Stimulated activated CD8-positive, alpha-beta memory T cell treated with anti-CD3 and anti-CD28 coated beads, Interleukin-2, amount 100 ng/mL, for 1 hour (primary cell): ENCODE data around the gene HAGH.
"Not testable (repeated sequence)": the region's sequence is repeated elsewhere in the genome, so short reads cannot be mapped to it uniquely, and the experiment has no call there.

Experiments used
- DNase-seq, 2 donors: peaks; one replicate each; pipeline ENCODE4 v3.0.0-alpha.2; 2020; ENCODE audit warnings: low read depth in 2 of 2

The HAGH gene

DNA sequence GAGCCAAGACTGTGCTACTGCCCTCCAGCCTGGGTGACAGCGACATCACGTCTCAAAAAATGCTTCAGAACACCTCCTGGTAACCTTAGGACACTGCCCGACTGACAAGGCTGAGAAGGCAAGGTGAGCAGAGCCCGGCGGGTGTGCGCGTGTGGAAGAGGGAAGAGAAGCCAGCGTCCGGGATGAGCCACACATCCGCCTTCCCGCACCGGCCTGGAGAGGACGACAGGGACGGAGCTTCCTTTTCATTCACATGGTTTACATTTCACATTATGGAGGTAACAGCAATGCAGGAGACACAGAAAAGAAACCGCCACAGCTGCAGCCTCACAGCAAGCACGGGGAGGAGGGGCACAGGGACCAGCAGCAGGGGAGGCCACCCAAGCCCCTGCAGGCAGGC is 16.5 kb downstream of the HAGH start:
- no peak for DNase-seq

GRCh38 chr16:1809281-1809801 is 17.3 kb downstream of the HAGH start:
- no peak for DNase-seq

DNA sequence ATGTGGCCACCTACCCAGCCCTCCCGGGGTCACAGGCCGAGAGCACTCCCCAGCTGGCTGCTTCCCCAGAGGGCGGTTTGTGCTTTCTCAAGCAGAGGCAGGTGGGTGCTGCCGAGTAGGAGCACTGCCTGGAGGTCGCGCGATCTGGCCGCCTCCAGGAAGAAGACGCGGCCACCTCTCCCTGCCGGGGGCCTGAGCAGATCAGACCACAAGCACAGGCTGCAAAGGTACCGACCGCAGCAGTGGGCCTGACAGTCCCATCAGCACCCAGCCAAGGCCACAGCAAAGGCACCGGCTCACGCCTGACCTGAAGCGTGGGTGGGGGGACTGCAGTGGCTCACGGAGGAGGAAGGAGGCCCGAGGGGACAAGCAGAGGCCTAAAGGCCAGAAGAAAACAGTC is 17.9 kb downstream of the HAGH start:
- no peak for DNase-seq

DNA sequence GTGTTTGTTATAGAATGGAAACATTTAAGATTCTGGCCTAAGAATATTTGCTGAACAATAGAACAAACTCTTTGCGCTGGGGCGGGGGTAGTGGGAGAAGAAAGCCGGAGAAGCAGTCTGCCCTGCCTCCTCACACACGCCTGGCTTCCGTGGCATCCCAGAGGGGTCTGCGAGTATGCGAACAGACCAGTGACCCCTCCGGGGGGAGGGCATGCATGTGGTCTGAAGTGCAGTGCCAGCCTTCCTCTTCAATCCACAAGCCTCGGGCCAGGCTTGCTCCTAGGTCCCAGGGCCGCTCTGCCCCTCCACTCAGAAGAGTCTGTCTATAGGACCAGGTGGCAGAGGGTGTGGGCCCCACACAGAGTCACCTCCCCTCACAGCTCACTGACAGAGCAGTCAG is 19.0 kb downstream of the HAGH start:
- DNase-seq, result no peak

DNA sequence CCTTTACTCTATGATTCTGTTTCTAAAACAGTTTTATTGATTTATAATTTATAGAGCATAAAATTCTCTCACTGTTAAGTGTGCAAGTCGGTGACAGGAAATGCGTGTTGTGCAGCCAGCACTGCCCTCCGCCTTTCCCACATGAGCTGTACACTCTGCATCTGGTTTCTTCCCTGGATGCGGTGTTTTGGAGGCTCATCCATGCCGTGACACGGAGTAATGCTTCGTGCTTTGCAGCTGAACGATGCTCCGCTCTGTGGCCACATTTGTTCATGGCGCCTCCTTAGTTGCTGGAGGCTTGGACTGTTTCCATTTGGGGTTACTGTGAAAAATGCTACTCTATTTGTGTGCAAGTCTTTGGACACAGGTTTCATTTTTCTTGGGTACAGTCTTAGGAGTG is 25.9 kb downstream of the HAGH start:
- no peak for DNase-seq

GRCh38 chr16:1799263-1799662 is 27.4 kb downstream of the HAGH start:
- not testable (repeated sequence) for DNase-seq

DNA sequence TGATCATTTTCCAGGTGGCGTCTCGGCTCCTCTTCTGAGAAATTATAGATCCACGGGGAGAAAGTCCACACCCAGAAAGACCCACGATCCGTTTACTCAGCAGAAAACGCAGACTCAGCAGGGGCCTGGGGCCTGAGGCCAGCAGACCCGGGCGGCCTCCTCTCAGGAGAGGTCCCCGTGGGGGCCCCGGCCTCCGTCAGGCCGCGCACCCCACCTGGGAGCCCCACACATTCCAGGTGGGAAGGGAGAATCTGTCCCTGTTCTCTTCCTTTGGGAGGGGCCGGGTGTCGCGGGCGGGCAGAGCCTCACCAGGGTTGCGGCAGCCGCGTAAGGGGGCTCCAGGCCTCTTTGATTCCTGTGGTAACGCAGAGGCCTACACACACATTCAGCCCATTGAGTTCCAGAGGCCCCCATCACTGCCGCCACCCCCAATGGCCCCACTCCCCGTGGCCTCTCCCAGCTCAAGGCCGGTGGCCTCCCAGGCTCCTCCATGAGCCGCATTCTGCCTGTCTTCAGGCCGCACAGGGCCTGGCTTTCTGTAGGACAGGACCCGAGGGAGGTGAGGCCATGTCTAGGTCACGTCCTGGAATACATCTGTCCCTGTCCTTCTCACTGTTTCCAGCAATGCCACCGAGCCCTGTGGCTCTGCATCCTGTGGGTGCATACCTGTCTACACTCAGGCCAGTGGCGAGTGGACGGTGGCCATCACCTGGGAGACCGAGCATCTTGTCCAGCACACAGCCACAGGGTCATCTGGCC is 31.5 kb downstream of the HAGH start:
- DNase-seq, result no peak

- DNase-seq, result no peak
Measured at GRCh38 chr16:1794221-1794871, 32.3 kb downstream of the HAGH start.

DNA sequence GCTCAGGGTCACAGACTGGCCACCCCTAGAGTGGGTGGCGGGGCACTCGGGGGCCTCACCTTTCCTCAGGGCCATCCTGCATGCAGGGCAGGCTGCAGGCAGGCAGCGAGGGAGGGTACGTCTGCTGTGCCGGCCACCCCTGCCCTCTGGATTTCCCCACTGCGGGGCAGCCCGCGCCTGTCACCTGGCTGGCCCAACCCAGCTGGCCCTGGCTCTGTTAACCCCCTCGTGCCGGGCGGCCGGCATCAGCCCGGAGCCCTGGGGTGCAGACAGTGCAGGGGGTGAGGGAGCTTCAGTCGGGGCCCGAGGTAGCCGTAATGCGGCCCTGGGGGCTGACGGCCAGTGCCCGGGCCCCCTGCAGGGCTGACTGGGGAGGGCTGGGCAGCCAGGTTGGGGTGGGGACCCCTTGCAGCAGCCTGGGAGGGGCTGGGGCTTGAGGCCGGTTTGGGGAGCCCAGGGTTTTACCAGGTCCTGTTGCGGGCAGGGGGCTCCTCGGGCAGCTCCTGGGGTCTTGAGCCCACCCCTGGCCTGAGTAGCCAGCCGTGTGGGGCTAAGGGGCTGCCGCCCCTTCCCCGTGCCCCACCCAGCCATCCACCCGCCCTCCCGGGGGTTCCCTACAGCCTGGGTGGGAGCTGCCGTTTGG is 32.9 kb downstream of the HAGH start, which contains the start of gene IGFALS:
Gene IGFALS (minus strand): TSS at position 128 of the 643 bp plus-strand sequence. CDS start 53 bp downstream, at position 75.
- no peak for DNase-seq

DNA sequence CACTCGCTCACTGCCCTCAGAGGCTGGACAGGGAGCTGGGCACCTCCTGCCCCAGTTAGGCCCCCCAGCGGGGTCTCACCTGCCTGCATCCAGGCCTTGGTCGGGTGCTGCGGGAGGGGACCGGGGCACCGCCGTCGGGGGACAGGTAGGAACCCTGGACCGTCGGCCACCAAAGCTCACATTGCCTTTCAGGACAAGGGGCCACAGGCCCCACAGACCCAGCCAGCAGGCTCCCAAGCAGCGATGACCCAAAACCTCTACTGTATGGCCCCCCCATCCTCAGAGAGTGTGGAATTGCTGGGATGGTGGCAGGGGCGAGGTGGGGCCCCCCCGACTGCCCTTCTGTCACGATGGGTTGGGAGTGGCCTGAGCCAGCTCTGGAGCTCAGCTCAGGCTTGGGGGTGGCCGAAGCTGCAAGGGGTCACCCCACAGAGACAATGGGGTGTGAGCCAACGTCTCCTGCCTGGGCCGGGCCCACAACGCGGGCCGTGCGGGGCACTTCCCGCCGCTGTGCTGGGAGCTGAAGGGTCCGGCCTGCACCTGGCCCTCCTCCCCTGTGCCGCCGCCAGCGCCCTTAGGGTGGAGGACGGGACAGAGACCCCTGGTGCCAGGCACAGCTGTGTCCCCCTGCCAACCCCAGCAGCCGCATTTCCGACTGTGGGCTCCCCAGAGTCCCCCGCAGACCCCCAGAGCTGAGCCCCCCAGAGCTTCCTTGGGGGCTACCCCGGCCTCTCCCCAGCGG is 33.6 kb downstream of the HAGH start:
- no peak for DNase-seq

GRCh38 chr16:1791943-1792812 is 34.4 kb downstream of the HAGH start:
- DNase-seq, result no peak

GRCh38 chr16:1791256-1791942 is 35.2 kb downstream of the HAGH start:
- DNase-seq, result no peak

DNA sequence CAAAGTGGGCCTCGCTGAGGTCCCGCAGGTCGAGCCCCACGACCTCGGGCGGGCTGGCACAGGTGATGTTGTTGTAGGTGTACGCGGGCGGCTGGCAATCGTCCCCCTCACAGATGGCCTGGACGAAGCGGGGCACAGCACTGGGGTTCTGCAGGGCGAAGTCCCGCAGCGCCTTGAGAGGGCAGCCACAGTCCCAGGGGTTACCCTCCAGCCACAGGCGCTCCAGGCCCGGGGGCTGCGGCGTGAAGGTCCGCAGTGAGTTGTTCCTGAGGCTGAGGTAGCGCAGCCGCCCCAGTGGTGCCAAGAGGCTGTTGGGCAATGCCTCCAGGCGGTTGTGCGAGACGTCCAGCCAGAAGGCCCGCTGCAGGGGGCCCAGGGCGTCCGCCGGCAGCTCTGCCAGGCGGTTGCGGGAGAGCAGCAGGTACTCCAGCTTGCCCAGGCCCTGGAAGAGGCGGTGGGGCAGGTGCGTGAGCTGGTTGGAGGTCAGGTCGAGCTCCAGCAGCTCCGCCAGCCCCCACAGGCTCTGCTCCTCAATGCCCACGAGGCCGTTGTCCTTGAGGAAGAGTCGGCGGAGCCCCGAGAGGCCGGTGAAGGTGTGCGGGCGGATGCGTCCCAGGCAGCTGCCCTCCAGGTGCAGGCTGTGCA is 35.9 kb downstream of the HAGH start:
- no peak for DNase-seq

- no peak for DNase-seq
Measured at GRCh38 chr16:1790261-1790610, 36.4 kb downstream of the HAGH start.

- no peak for DNase-seq
Measured at GRCh38 chr16:1789643-1790045, 37.0 kb downstream of the HAGH start.

- DNase-seq, result no peak
Measured at GRCh38 chr16:1788708-1789100, 37.9 kb downstream of the HAGH start.

DNA sequence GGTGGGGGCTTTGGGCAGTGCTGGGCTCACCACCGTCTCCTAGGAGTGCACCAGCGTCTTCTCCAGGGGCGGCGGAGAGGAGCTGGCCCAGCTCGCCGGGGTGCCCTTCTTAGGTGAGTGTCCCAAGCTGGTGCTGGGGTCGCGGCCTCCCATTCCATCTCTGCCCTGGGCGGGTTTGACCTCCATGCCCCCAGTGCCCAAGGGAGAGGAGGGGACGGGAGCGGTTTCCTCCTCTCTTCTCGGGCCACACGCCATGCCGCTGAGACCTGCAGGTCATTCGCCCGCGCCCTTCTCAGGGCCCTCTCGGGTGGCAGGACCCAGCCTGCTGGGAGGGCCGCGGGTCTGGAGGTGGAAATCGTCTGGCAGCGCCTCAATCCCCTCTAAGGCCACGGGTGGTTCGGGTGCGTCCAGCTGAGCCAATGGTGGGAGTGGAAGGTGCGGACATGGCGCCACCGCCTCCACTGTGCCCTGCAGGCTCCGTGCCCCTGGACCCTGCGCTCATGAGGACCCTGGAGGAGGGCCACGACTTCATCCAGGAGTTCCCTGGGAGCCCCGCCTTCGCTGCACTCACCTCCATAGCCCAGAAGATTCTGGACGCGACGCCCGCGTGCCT is 38.4 kb downstream of the HAGH start:
- no peak for DNase-seq

- no peak for DNase-seq
Measured at GRCh38 chr16:1787322-1788094, 39.1 kb downstream of the HAGH start.

- no peak for DNase-seq
Measured at GRCh38 chr16:1787056-1787321, 39.6 kb downstream of the HAGH start.
